Activated CD4-positive, alpha-beta T cell treated with anti-CD3 and anti-CD28 coated beads, Interleukin-2, amount 50 U/mL, for 1 hour (primary cell): ENCODE measurements around the gene SPG7.
"Not testable (repeated sequence)": the region's sequence is repeated elsewhere in the genome, so short reads cannot be mapped to it uniquely, and the experiment has no call there.

Experiments
- DNase-seq: peaks from one replicate; pipeline ENCODE4 v3.0.0-alpha.2; 2020

Gene SPG7

GRCh38 chr16:89582614-89583196, 74.5 kb downstream of the SPG7 start:
- DNase-seq: no peak

- no peak for DNase-seq
Observed at GRCh38 chr16:89583197-89583894, 75.1 kb downstream of the SPG7 start.

GRCh38 chr16:89583895-89584644, 75.9 kb downstream of the SPG7 start:
- no peak for DNase-seq

- DNase-seq: no peak
Observed at GRCh38 chr16:89584768-89585549, 76.8 kb downstream of the SPG7 start.

GRCh38 chr16:89586218-89586617, 78.0 kb downstream of the SPG7 start:
- DNase-seq: no peak

- no peak for DNase-seq
Observed at GRCh38 chr16:89586853-89587252, 78.7 kb downstream of the SPG7 start.

GRCh38 chr16:89587676-89588075, 79.5 kb downstream of the SPG7 start:
- not testable (repeated sequence) for DNase-seq

- no peak for DNase-seq
Observed at GRCh38 chr16:89588413-89589109, 80.4 kb downstream of the SPG7 start.

- no peak for DNase-seq
Observed at GRCh38 chr16:89589241-89589926, 81.2 kb downstream of the SPG7 start.

GRCh38 chr16:89593841-89594240, 85.6 kb downstream of the SPG7 start:
- DNase-seq: peak; percentile 45

- no peak for DNase-seq
Observed at GRCh38 chr16:89595330-89596060, 87.3 kb downstream of the SPG7 start.

GRCh38 chr16:89596061-89596689, 88.0 kb downstream of the SPG7 start:
- DNase-seq: no peak

GRCh38 chr16:89596957-89597649, 88.9 kb downstream of the SPG7 start:
- DNase-seq: no peak

- no peak for DNase-seq
Observed at GRCh38 chr16:89598199-89598598, 90.0 kb downstream of the SPG7 start.

- DNase-seq: peak; percentile 41
Observed at GRCh38 chr16:89599451-89599858, 91.3 kb downstream of the SPG7 start.

- DNase-seq: no peak
Observed at GRCh38 chr16:89599902-89600301, 91.7 kb downstream of the SPG7 start.

GRCh38 chr16:89600427-89600826, 92.2 kb downstream of the SPG7 start:
- no peak for DNase-seq

- no peak for DNase-seq
Observed at GRCh38 chr16:89600956-89601355, 92.8 kb downstream of the SPG7 start.

GRCh38 chr16:89601906-89602272, 93.7 kb downstream of the SPG7 start:
- no peak for DNase-seq

GRCh38 chr16:89602273-89602951, 94.2 kb downstream of the SPG7 start:
- peak; percentile 46 for DNase-seq
